C4-2B (cell line): Measurements from ENCODE around the gene MCUB.

ENCODE experiments used
- H3K27ac ChIP-seq: fragments of 450-650 bp; 2 replicates; pipeline ENCODE4 v1.5.1; 2017
- ZFX ChIP-seq: fragments of 450-650 bp; IDR thresholded peaks from 2 replicates; pipeline ENCODE4 v1.6.1; 2017
- TF ChIP-seq, protein P1 (sequence below): fragments of 450-650 bp; conservative IDR thresholded peaks from 2 replicates; pipeline ENCODE4 v1.5.1; 2017; ENCODE audit warnings: mild to moderate bottlenecking

The MCUB gene

DNA sequence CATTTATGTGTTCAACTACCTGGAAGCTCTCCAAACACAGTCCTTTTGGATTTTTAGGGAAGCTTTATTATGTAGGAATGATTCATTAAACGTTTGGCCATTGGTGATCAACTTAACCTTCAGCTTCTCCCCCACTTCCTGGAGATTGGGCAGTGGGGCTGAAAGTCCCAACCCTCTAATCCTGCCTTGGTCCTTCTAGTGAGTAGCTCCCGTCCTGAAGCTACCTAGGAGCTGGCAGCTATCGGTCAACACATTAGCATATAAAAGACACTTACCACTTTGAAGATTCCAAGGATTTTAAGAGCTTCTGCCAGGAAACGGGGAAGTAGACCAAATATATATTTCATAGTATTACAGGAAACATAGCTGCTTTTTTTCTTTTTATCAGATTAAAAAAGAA lies 69.7 kb downstream of the MCUB start:
- no peak overlapping the region for H3K27ac ChIP-seq
- TF ChIP-seq ZFX: no peak
- TF ChIP-seq, protein P1, sequence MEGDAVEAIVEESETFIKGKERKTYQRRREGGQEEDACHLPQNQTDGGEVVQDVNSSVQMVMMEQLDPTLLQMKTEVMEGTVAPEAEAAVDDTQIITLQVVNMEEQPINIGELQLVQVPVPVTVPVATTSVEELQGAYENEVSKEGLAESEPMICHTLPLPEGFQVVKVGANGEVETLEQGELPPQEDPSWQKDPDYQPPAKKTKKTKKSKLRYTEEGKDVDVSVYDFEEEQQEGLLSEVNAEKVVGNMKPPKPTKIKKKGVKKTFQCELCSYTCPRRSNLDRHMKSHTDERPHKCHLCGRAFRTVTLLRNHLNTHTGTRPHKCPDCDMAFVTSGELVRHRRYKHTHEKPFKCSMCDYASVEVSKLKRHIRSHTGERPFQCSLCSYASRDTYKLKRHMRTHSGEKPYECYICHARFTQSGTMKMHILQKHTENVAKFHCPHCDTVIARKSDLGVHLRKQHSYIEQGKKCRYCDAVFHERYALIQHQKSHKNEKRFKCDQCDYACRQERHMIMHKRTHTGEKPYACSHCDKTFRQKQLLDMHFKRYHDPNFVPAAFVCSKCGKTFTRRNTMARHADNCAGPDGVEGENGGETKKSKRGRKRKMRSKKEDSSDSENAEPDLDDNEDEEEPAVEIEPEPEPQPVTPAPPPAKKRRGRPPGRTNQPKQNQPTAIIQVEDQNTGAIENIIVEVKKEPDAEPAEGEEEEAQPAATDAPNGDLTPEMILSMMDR: no peak

DNA sequence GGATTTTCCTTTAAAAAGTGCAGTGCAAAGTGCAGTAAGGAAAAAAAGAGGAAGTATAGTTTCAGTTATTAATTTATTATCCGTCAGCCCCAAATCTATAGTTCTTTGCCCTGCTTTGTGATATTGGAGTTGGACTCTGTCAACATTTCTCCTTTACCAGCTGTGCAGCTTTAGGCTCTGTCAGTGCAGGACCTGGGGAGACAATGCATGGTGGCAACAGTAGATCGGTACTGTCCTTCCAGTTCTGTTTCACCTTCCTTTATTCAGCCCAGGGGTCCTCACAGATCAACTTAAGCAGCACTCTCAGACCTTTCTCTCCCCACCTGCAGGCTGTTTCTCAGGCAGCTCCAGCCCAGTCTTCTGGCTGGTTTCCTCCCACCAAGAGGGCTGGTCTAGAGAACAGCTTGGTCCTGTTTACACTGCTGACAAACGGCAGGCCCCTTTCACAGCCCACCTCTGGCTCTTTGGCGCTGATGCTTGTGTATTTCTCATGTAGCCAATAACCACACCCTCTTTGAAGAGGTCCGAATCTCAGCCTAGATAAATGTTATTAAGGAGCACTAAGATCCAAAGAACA lies 71.6 kb downstream of the MCUB start:
- H3K27ac ChIP-seq: no peak overlapping the region

DNA sequence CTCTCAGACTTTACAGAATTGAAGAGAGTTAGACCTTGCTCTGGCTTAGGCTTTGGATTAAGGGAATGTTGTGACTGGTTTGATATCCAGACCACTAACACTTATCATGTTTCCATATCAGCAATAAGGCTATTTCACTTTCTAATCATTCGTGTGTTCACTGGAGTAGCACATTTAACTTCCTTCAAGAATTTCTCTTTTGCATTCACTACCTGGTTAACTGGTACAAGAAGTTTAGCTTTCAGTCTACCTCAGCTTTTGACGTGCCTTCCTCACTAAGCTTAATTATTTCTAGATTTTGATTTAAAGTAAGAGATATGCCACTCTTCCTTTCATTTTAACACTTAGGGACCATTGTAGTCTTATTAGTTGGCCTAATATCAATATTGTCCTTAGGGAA lies 80.6 kb downstream of the MCUB start:
- TF ChIP-seq, protein P1: no peak
- no peak for TF ChIP-seq ZFX
- no peak overlapping the region for H3K27ac ChIP-seq

More for the DNA sequence above, 71.6 kb downstream of the MCUB start:
- no peak for TF ChIP-seq ZFX
- TF ChIP-seq, protein P1: no peak

DNA sequence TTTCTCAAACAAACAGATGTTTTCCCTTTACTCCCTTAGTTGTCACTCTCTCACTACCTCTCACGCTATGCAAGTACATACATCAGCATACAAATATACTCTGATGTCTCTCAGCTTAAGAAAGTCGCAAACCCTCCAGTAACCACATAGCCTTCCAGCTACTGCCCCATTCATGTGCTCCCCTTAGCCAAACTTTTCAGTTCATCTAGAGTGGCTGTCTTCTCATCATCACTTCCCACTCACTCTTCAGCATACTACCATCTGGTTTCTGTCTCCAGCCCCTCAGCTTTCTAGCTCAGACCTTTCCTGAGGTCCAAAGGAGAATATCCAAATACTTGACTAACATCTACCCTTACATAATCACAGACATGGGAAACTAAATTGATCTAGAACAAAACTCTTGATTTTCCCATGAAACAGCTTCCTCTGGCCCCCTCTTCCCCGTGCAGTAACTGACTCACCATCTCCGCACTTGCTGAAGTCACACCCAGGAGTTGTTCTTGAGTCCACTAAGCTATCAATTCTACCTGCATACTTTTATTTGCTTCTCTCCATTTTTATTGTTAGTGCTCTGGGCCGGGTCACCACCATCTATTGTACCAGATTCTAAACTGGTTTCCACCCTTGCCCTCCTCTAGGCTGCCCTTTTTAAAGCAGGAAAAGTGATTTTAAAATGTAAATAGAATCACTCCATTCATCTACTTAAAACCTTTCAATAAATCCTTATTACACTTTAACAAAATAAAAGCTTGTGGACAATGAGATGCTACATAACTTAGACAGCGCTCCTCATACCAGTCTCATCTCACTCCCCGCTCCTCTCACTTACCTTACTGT lies 86.0 kb downstream of the MCUB start:
- TF ChIP-seq ZFX: no peak
- TF ChIP-seq, protein P1: no peak
- H3K27ac ChIP-seq: no peak overlapping the region

DNA sequence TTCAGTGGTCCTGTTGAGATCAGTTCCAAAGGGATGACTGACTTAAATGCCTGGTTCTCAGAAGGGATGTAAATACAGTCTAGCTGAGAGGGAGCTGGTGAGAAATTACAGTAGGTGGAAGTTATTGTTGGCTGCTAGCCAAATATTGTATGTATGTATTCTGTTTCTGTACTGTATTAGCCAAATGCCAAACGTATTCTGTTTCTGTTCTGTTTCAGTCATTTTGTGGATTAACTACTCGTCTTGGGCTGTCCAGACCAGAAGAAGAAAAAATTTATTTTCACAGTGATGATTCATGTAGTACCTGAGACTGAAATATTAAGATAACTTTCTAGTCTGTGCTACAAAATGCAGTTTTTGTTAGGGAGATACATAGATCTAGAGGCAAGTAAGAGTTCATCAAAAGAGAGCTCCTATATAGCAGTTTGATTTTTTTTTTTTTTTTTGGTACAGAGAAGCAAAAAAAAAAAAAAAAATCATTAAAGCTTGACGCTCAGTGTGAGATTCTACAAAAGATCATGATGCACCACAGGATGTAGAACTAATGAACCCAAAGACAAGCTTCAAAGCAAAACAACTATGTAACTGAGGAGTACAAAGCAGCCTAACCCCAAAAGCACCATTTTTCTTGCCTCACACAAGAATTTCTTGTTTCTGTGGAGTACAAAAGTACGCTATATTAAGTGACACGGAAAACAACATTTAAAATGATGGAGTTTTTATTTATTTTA lies 88.4 kb downstream of the MCUB start:
- H3K27ac ChIP-seq: no peak overlapping the region
- no peak for TF ChIP-seq ZFX
- TF ChIP-seq, protein P1: no peak

DNA sequence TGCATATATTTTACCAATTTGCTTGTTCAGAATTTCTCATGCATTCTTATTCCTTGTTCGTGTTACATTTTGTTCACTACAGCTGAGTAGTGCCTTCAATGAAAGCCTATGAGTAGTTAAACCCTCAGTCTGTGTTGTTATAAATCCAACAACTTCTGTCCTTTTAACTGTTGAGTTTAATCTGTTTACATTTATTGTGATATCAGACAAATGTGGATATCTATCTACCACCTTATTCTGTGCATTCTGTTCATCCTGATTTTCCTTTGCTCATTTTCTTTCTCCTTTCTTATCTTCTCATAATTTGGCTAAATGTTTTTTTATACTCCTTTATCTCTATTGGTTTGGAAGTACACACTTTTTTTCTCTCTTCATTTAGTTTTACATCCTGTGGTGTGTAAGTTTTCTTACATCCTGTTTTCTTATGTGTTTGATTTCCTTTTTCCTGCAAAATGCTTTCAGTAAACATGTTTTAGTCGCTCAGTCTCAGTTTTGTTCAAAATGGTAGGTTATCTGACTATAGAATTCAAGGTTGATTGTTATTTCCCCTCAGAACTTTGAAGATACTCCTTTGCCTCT lies 89.0 kb downstream of the MCUB start:
- no peak overlapping the region for H3K27ac ChIP-seq
- TF ChIP-seq, protein P1: no peak
- no peak for TF ChIP-seq ZFX

DNA sequence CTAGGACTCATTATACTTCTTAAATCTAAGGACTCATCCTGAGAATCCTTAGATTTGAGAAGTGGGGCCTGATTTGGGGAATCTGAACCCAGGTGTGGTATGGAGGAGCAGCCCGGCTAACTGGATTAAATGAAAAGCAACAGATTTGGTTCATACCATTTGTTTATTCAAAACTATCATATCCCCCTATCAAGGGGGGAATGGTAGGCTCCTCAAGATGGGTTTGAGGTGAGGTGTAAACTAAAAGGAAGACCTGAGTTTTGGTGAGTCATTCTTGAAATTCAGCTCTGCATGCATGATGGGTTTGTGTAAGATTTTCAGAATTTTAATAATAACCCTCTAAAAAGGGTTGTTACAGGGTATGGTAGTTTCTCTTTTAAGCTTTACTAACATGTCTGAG lies 89.8 kb downstream of the MCUB start:
- TF ChIP-seq, protein P1: no peak
- no peak for TF ChIP-seq ZFX
- no peak overlapping the region for H3K27ac ChIP-seq
